ENCODE results near the gene CDC34. TPM values are rescaled to one million over a fixed set of nuclear protein-coding genes. Genes with fewer than 3 reads are reported as not detected.
A peak's percentile ranks its signal among the peaks of the same experiment; 100 is the strongest.

Gene CDC34
- total and polyA plus RNA-seq, 3 donors from 2014 or later = 149 to 249 (median 205) TPM

- no peak overlapping the region for H3K4me3 ChIP-seq
- H3K27ac ChIP-seq = no peak overlapping the region
- peaks cover 3% of the 10 kb centered on the region for H3K4me1 ChIP-seq
- intact Hi-C loops (cut with DNase I; ENCODE audit: low total_unique reads) = no loop called here
- 77 to 86% methylated on average over 20 of the region's 20 CpGs for WGBS, 2 donors
- H3K9me3 ChIP-seq = no peaks in the 10 kb centered on the region
- H3K36me3 ChIP-seq (ENCODE audit: low read depth, missing control alignments) = no peaks in the 10 kb centered on the region
- no peak for TF ChIP-seq POLR2A (IDR thresholded peaks at IDR 0.05)
- TF ChIP-seq CTCF (IDR thresholded peaks at IDR 0.05) = no peak
- no peaks in the 10 kb centered on the region for H3K27me3 ChIP-seq
- DNase-seq = no peak
Measured at GRCh38 chr19:554817-555216, 23.3 kb downstream of the CDC34 start.

- DNase-seq = no peak
- Histone ChIP-seq H3K4me3 (no peak overlapping the region), H3K9me3 (no peaks in the 10 kb centered on the region), H3K4me1 (peaks cover 3% of the 10 kb centered on the region), H3K27ac (no peak overlapping the region), H3K27me3 (no peaks in the 10 kb centered on the region), H3K36me3 (ENCODE audit: low read depth, missing control alignments) (no peaks in the 10 kb centered on the region)
- no peak for TF ChIP-seq CTCF (IDR thresholded peaks at IDR 0.05)
- no peak for TF ChIP-seq POLR2A (IDR thresholded peaks at IDR 0.05)
- intact Hi-C loops (cut with DNase I; ENCODE audit: low total_unique reads) = no loop called here
- 94% methylated on average over 14 of the region's 14 CpGs for WGBS, 2 donors
Measured at GRCh38 chr19:555474-555808, 23.9 kb downstream of the CDC34 start.

GRCh38 chr19:556611-557382 is 25.2 kb downstream of the CDC34 start:
- intact Hi-C loops (cut with DNase I; ENCODE audit: low total_unique reads) = no loop called here
- no peaks in the 10 kb centered on the region for H3K9me3 ChIP-seq
- no peaks in the 10 kb centered on the region for H3K36me3 ChIP-seq (ENCODE audit: low read depth, missing control alignments)
- DNase-seq = no peak
- H3K27me3 ChIP-seq = no peaks in the 10 kb centered on the region
- no peak for TF ChIP-seq POLR2A (IDR thresholded peaks at IDR 0.05)
- no peak for TF ChIP-seq CTCF (IDR thresholded peaks at IDR 0.05)
- H3K27ac ChIP-seq = no peak overlapping the region
- 82 to 94% methylated on average over 21 to 30 of the region's 31 CpGs for WGBS, 2 donors
- H3K4me1 ChIP-seq = peaks cover 3% of the 10 kb centered on the region
- no peak overlapping the region for H3K4me3 ChIP-seq

GRCh38 chr19:558770-559439 is 27.3 kb downstream of the CDC34 start:
- peaks cover 3% of the 10 kb centered on the region for H3K4me1 ChIP-seq
- H3K9me3 ChIP-seq = no peaks in the 10 kb centered on the region
- no peaks in the 10 kb centered on the region for H3K36me3 ChIP-seq (ENCODE audit: low read depth, missing control alignments)
- TF ChIP-seq CTCF (IDR thresholded peaks at IDR 0.05) (no peak), POLR2A (IDR thresholded peaks at IDR 0.05) (no peak)
- no peaks in the 10 kb centered on the region for H3K27me3 ChIP-seq
- no peak for DNase-seq
- peak overlapping the region; percentile 24 to 41 for H3K27ac ChIP-seq
- no peak overlapping the region for H3K4me3 ChIP-seq
- intact Hi-C loops (cut with DNase I; ENCODE audit: low total_unique reads) = no loop called here
- 63 to 70% methylated on average over 14 to 21 of the region's 21 CpGs for WGBS, 2 donors
